ENCODE data around the gene GSAP. TPM values are rescaled to one million over a fixed set of nuclear protein-coding genes. Genes with fewer than 3 reads are reported as not detected.

GSAP gene
- total and polyA plus RNA-seq, 7 donors, result 1.3 to 4.2 (median 2.0) TPM

GRCh38 chr7:77396894-77397547 lies 19.1 kb downstream of the GSAP start:
- TF ChIP-seq CTCF (IDR thresholded peaks at IDR 0.05), result no peak
- no peak for ATAC-seq
- H3K27ac ChIP-seq, result no peak overlapping the region
- no peaks in the 10 kb centered on the region for H3K27me3 ChIP-seq (ENCODE audit: insufficient read depth in 3 of 3, low read length in 2 of 3)
- DNase-seq, result no peak
- peaks cover 0 to 5% of the 10 kb centered on the region in 2 donors for H3K36me3 ChIP-seq (ENCODE audit: insufficient read depth in 1 of 2, low read depth in 1 of 2)
- no peaks in the 10 kb centered on the region for H3K9me3 ChIP-seq
- H3K4me3 ChIP-seq, result no peak overlapping the region
- 91 to 97% (median 95%) methylated on average over 2 of the region's 2 CpGs for WGBS, 3 donors
- intact Hi-C loops (cut with DNase I), result no loop called here
- no peaks in the 10 kb centered on the region for H3K4me1 ChIP-seq

DNA sequence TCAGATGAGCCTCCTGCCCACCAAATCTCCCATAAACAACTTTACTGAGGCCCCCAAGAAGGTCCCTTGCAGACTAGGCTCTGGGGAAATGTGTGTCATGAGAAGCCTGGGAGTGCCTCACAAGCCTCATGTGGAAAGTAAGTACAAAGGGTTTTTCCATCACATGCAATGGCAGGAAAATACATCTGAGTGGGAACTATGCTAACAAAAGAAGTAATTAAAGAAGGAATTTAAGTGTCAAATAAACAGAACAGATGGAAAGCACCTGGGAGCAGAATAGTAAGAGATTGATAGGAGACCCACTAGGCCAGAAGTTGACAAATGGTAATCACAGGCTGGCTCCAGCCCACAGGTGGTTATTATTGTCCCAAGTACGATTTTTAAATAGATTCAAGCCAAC lies 20.5 kb downstream of the GSAP start:
- WGBS, 3 donors, result 62 to 74% (median 66%) methylated on average over 1 of the region's 1 CpG
- Histone ChIP-seq H3K9me3 (no peaks in the 10 kb centered on the region), H3K27me3 (ENCODE audit: insufficient read depth in 3 of 3, low read length in 2 of 3) (no peaks in the 10 kb centered on the region), H3K4me3 (no peak overlapping the region), H3K36me3 (ENCODE audit: insufficient read depth in 1 of 2, low read depth in 1 of 2) (peaks cover 0 to 5% of the 10 kb centered on the region in 2 donors), H3K27ac (no peak overlapping the region), H3K4me1 (no peaks in the 10 kb centered on the region)
- no peak for DNase-seq
- TF ChIP-seq CTCF (IDR thresholded peaks at IDR 0.05), result no peak
- intact Hi-C loops (cut with DNase I), result no loop called here
- ATAC-seq, result no peak

- Histone ChIP-seq H3K9me3 (no peaks in the 10 kb centered on the region), H3K36me3 (ENCODE audit: insufficient read depth in 1 of 2, low read depth in 1 of 2) (peaks cover 0 to 5% of the 10 kb centered on the region in 2 donors), H3K27ac (no peak overlapping the region), H3K27me3 (ENCODE audit: insufficient read depth in 3 of 3, low read length in 2 of 3) (no peaks in the 10 kb centered on the region), H3K4me3 (no peak overlapping the region), H3K4me1 (no peaks in the 10 kb centered on the region)
- DNase-seq, result no peak
- intact Hi-C loops (cut with DNase I), result no loop called here
- 86 to 98% (median 95%) methylated on average over 6 of the region's 6 CpGs for WGBS, 3 donors
- no peak for TF ChIP-seq CTCF (IDR thresholded peaks at IDR 0.05)
- ATAC-seq, result no peak
Measured at GRCh38 chr7:77393954-77394353, 22.2 kb downstream of the GSAP start.

DNA sequence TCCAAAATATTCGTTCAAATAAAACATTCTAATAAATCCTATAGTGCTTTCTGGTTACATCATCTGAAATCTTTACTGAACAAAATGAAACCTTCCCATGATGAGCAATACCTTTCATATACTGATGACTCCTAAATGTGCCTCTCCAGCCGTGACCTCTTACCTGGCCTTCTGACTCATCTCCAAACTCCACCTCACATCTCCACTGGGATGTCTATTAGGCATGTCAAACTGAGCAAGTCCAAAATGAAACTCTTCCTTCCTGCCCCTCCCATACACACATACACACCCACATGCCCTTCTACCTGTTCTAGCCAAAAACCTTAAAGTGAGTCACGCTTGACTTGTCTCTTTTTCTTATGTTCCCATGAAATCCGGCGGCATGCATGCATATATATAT lies 22.9 kb downstream of the GSAP start:
- Histone ChIP-seq H3K4me1 (no peaks in the 10 kb centered on the region), H3K36me3 (ENCODE audit: insufficient read depth in 1 of 2, low read depth in 1 of 2) (peaks cover 0 to 5% of the 10 kb centered on the region in 2 donors), H3K27ac (no peak overlapping the region), H3K4me3 (no peak overlapping the region), H3K9me3 (no peaks in the 10 kb centered on the region), H3K27me3 (ENCODE audit: insufficient read depth in 3 of 3, low read length in 2 of 3) (no peaks in the 10 kb centered on the region)
- 89 to 94% (median 90%) methylated on average over 5 of the region's 5 CpGs for WGBS, 3 donors
- DNase-seq (no peak), ATAC-seq (no peak)
- intact Hi-C loops (cut with DNase I), result no loop called here
- no peak for TF ChIP-seq CTCF (IDR thresholded peaks at IDR 0.05)

DNA sequence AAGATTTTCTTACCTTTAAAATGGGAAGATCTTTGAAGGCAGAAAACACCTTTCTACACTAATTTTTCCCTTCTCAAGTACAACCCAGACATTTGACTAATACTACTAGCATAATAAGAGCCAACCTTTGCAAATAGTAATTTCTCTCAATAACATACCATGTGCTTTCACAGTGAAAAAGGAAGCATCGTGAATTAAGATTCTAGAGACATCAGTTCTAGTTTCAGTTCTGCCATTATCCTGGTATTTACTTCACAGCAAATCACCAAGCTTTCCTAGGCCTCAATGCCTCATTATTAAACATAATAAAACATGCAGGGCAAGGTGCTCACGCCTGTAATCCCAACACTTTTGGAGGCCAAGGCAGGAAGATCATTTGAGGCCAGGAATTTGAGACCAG lies 24.9 kb downstream of the GSAP start:
- H3K27ac ChIP-seq, result no peak overlapping the region
- H3K36me3 ChIP-seq (ENCODE audit: insufficient read depth in 1 of 2, low read depth in 1 of 2), result peaks cover 0 to 9% of the 10 kb centered on the region in 2 donors
- DNase-seq (no peak), ATAC-seq (no peak)
- TF ChIP-seq CTCF (IDR thresholded peaks at IDR 0.05), result no peak
- WGBS, 3 donors, result 65 to 83% (median 80%) methylated on average over 2 of the region's 2 CpGs
- no peak overlapping the region for H3K4me3 ChIP-seq
- H3K9me3 ChIP-seq, result no peaks in the 10 kb centered on the region
- H3K4me1 ChIP-seq, result no peaks in the 10 kb centered on the region
- H3K27me3 ChIP-seq (ENCODE audit: insufficient read depth in 3 of 3, low read length in 2 of 3), result no peaks in the 10 kb centered on the region
- intact Hi-C loops (cut with DNase I), result no loop called here
